Nephron progenitor cell (in vitro differentiated cells): ENCODE results near the gene WDPCP.
"Not testable (repeated sequence)": the region's sequence is repeated elsewhere in the genome, so short reads cannot be mapped to it uniquely, and the experiment has no call there.

Experiments
- DNase-seq: peaks from one replicate; pipeline ENCODE4 v3.0.0; 2021
- H3K27ac Mint-ChIP-seq: 2 replicates; pipeline ENCODE4 v1.8.0; 2021; ENCODE audit warnings: mild to moderate bottlenecking, moderate library complexity, mixed read lengths
- H3K27me3 Mint-ChIP-seq: 2 replicates; pipeline ENCODE4 v1.8.0; 2021; ENCODE audit warnings: mild to moderate bottlenecking, low read depth, mixed read lengths; ENCODE audit not compliant: poor library complexity
- H3K36me3 Mint-ChIP-seq: 2 replicates; pipeline ENCODE4 v1.8.0; 2021; ENCODE audit warnings: low read depth, mixed read lengths
- H3K4me1 Mint-ChIP-seq: 2 replicates; pipeline ENCODE4 v1.8.0; 2021; ENCODE audit warnings: mixed read lengths
- H3K4me3 Mint-ChIP-seq: 2 replicates; pipeline ENCODE4 v1.8.0; 2021; ENCODE audit warnings: mild to moderate bottlenecking, moderate library complexity, mixed read lengths
- H3K9me3 Mint-ChIP-seq: 2 replicates; pipeline ENCODE4 v1.8.0; 2021; ENCODE audit warnings: mild to moderate bottlenecking, moderate library complexity, mixed read lengths
- CTCF ChIP-seq: fragments of 200-600 bp; sonication (generic); IDR thresholded peaks from 2 replicates; pipeline ENCODE4 v1.5.0; 2021; ENCODE audit warnings: antibody characterized with exemption

WDPCP gene

GRCh38 chr2:63159262-63159661 lies 429.0 kb downstream of the WDPCP start:
- Mint-ChIP-seq H3K27me3 (no peaks in the 10 kb centered on the region), H3K4me1 (no peaks in the 10 kb centered on the region), H3K27ac (no peak overlapping the region), H3K4me3 (no peak overlapping the region), H3K9me3 (no peaks in the 10 kb centered on the region), H3K36me3 (no peaks in the 10 kb centered on the region)
- TF ChIP-seq CTCF: no peak
- no peak for DNase-seq

- not testable (repeated sequence) for H3K4me1 Mint-ChIP-seq, H3K27me3 Mint-ChIP-seq, H3K27ac Mint-ChIP-seq, H3K4me3 Mint-ChIP-seq, H3K36me3 Mint-ChIP-seq, DNase-seq
- peaks cover 66% of the 10 kb centered on the region for H3K9me3 Mint-ChIP-seq
These were observed 451.6 kb downstream of the WDPCP start for GRCh38 chr2:63136683-63137082.

GRCh38 chr2:63132020-63132419 lies 456.3 kb downstream of the WDPCP start:
- Mint-ChIP-seq H3K9me3 (peaks cover 25% of the 10 kb centered on the region), H3K27me3 (peaks cover 9% of the 10 kb centered on the region), H3K4me3 (no peak overlapping the region), H3K4me1 (no peaks in the 10 kb centered on the region), H3K27ac (no peak overlapping the region), H3K36me3 (no peaks in the 10 kb centered on the region)
- DNase-seq: no peak
- no peak for TF ChIP-seq CTCF

GRCh38 chr2:63131196-63131595 lies 457.1 kb downstream of the WDPCP start:
- TF ChIP-seq CTCF: no peak
- H3K27ac Mint-ChIP-seq: no peak overlapping the region
- H3K4me1 Mint-ChIP-seq: no peaks in the 10 kb centered on the region
- DNase-seq: no peak
- H3K9me3 Mint-ChIP-seq: peaks cover 20% of the 10 kb centered on the region
- peaks cover 9% of the 10 kb centered on the region for H3K27me3 Mint-ChIP-seq
- H3K36me3 Mint-ChIP-seq: no peaks in the 10 kb centered on the region
- H3K4me3 Mint-ChIP-seq: no peak overlapping the region

GRCh38 chr2:63127594-63127993 lies 460.7 kb downstream of the WDPCP start:
- Mint-ChIP-seq H3K27ac (no peak overlapping the region), H3K4me1 (no peaks in the 10 kb centered on the region), H3K36me3 (no peaks in the 10 kb centered on the region), H3K9me3 (peaks cover 9% of the 10 kb centered on the region), H3K4me3 (no peak overlapping the region), H3K27me3 (peaks cover 7% of the 10 kb centered on the region)
- DNase-seq: no peak
- TF ChIP-seq CTCF: no peak

GRCh38 chr2:63124850-63125249 lies 463.4 kb downstream of the WDPCP start:
- H3K9me3 Mint-ChIP-seq: no peaks in the 10 kb centered on the region
- DNase-seq: no peak
- no peaks in the 10 kb centered on the region for H3K4me1 Mint-ChIP-seq
- H3K36me3 Mint-ChIP-seq: no peaks in the 10 kb centered on the region
- H3K27ac Mint-ChIP-seq: no peak overlapping the region
- H3K27me3 Mint-ChIP-seq: peaks cover 7% of the 10 kb centered on the region
- H3K4me3 Mint-ChIP-seq: no peak overlapping the region
- TF ChIP-seq CTCF: no peak
